Calu3 (cell line): ENCODE results near the gene PNPLA2. TPM values are rescaled to one million over a fixed set of nuclear protein-coding genes. Genes with fewer than 3 reads are reported as not detected.

Source experiments
- BruUV-seq: library from RNA; stranded (reverse); fragments of 400-500 nt; replicated peaks from 2 replicates; lab custom pipeline; 2021; lab: Mats Ljungman, UMichigan
- CTCF ChIA-PET: fragments of 300-600 bp; sonication (Branson Sonifier 250); formaldehyde crosslinking; loops from one replicate; lab custom pipeline; 2022; ENCODE audit warnings: antibody characterized with exemption; lab: Charles Lee
- DNase-seq: peaks from one replicate; pipeline ENCODE4 v3.0.0; 2022
- H3K27ac Mint-ChIP-seq: one replicate; pipeline ENCODE4 v1.8.0; 2022; ENCODE audit warnings: mixed read lengths; ENCODE audit not compliant: unreplicated experiment
- H3K27me3 Mint-ChIP-seq: one replicate; pipeline ENCODE4 v1.8.0; 2022; ENCODE audit warnings: mixed read lengths; ENCODE audit not compliant: unreplicated experiment
- H3K36me3 Mint-ChIP-seq: one replicate; pipeline ENCODE4 v1.8.0; 2022; ENCODE audit warnings: mild to moderate bottlenecking, moderate library complexity, mixed read lengths; ENCODE audit not compliant: insufficient read depth, unreplicated experiment
- H3K4me1 Mint-ChIP-seq: one replicate; pipeline ENCODE4 v1.8.0; 2022; ENCODE audit warnings: mild to moderate bottlenecking, low read depth, mixed read lengths; ENCODE audit not compliant: unreplicated experiment
- H3K4me3 Mint-ChIP-seq: one replicate; pipeline ENCODE4 v1.8.0; 2022; ENCODE audit warnings: mild to moderate bottlenecking, low read depth, moderate library complexity, mixed read lengths; ENCODE audit not compliant: unreplicated experiment
- H3K9me3 Mint-ChIP-seq: one replicate; pipeline ENCODE4 v1.8.0; 2022; ENCODE audit warnings: low read depth, mixed read lengths; ENCODE audit not compliant: unreplicated experiment
- intact Hi-C: fragments of 100-400 bp; cut with micrococcal nuclease; formaldehyde crosslinking; loops from one replicate; pipeline ENCODE4 v1.10.0; 2022; ENCODE audit not compliant: unreplicated experiment
- total RNA-seq: library from RNA; stranded (reverse); gene quantifications from 2 replicates; pipeline ENCODE4 v1.2.3, GENCODE V29; 2022
- TF ChIP-seq, protein P1 (sequence below): fragments of 200-600 bp; IDR thresholded peaks from one replicate; pipeline ENCODE4 v1.8.0; 2022; ENCODE audit warnings: antibody characterized with exemption; ENCODE audit not compliant: unreplicated experiment

The PNPLA2 gene
- total RNA-seq, 1 experiment from 2014 or later = 134 TPM

DNA sequence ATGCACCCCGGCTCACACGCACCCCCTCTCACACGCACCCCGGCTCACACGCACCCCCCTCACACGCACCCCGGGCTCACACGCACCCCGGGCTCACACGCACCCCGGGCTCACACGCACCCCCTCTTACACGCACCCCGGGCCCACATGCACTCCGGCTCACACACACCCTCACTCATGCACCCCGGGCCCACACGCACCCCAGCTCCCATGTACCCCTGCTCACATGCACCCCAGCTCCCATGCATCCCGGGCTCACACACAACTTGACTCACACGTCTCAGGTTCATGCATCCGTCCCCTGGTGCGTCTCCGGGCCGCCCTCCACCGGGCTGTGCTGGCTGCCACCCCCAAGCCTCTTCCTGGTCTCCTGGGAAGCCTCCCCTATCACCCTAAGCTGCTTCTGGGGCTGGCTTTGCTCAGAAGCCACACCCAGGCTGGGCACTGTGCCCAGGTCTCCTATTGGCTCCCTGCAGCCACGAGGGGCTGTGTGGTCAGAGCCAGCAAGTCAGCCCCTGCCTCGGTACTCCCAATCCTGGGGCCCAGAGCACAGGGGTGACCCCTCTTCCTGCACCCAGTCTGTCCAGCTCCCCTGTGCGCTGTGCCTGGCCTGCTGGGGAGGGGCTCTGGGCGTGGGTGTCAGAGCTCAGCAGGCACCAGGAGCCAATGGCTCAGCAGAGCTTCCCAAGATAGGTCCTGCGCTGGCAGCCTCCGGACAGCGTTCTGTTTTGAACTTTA, 40.8 kb downstream of the PNPLA2 start:
- CTCF ChIA-PET = interaction anchor here (0.6 to 1.6 kb wide), 7 partner anchors 11 to 496 kb away, joined by 3 to 20 read pairs (median 3); no protein-coding TSS in a partner anchor
- Mint-ChIP-seq H3K4me1 (peaks cover 9% of the 10 kb centered on the region), H3K27ac (peak overlapping the region; percentile 74), H3K4me3 (peak overlapping the region; percentile 72), H3K27me3 (peaks cover 15% of the 10 kb centered on the region), H3K9me3 (no peaks in the 10 kb centered on the region), H3K36me3 (peaks cover 70% of the 10 kb centered on the region)
- DNase-seq = peak; percentile 91
- TF ChIP-seq, protein P1, sequence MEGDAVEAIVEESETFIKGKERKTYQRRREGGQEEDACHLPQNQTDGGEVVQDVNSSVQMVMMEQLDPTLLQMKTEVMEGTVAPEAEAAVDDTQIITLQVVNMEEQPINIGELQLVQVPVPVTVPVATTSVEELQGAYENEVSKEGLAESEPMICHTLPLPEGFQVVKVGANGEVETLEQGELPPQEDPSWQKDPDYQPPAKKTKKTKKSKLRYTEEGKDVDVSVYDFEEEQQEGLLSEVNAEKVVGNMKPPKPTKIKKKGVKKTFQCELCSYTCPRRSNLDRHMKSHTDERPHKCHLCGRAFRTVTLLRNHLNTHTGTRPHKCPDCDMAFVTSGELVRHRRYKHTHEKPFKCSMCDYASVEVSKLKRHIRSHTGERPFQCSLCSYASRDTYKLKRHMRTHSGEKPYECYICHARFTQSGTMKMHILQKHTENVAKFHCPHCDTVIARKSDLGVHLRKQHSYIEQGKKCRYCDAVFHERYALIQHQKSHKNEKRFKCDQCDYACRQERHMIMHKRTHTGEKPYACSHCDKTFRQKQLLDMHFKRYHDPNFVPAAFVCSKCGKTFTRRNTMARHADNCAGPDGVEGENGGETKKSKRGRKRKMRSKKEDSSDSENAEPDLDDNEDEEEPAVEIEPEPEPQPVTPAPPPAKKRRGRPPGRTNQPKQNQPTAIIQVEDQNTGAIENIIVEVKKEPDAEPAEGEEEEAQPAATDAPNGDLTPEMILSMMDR = no peak
- intact Hi-C loops = loop anchor here (10.0 kb wide), 1 partner anchor 195 kb away; no protein-coding TSS in a partner anchor
- BruUV-seq = no TSS peak

DNA sequence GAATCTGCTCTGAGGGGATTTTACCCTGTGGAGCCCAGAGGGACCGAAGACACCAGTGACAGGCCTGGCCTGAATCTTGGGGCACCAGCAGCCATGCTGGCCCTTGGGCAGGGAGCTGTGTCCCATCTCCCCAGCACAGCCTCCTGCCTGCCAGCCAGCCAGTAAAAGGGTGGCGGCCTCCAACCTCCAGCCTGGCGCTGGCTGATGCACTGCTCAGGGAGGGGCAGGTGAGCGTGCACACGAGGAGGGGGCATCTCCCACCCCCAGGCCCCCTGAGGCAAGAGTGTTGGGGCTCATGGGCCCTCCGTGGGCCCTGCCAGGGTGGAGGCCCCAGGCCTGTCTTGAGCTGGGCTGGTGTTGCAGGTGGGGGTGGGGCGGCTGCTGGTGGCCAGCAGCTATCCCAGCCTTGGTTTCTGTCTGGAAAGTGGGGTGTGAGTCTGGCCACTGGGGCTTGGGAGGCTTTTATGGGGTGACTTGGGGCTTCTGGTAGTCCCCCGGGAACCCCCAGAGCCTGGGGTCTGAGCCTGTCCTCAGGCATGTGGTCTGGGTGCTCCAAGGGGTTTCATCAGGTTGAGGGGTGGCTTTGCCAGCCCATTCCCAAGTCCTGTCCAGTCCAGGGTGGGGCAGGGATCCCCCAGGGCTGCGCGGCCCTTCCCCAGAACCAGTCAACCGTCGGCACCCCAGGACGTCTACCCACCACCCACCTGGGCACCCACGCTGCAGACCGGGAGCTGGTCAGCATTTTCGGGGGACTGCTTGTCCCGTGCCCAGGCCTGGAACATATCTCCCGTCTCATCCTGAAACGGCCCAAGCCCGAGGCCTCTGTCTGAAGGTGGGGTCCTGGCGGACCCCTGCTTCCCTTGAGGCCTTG, 41.8 kb downstream of the PNPLA2 start:
- Mint-ChIP-seq H3K4me3 (peak overlapping the region; percentile 72), H3K4me1 (peaks cover 9% of the 10 kb centered on the region), H3K9me3 (no peaks in the 10 kb centered on the region), H3K36me3 (peaks cover 79% of the 10 kb centered on the region), H3K27ac (peak overlapping the region; percentile 74), H3K27me3 (peaks cover 15% of the 10 kb centered on the region)
- no peak for DNase-seq
- TF ChIP-seq, protein P1 = no peak
- no TSS peak for BruUV-seq
- intact Hi-C loops = no loop called here
- CTCF ChIA-PET = interaction anchor here (0.8 to 1.6 kb wide), 4 partner anchors 12 to 191 kb away, joined by 3 to 20 read pairs (median 3); no protein-coding TSS in a partner anchor

DNA sequence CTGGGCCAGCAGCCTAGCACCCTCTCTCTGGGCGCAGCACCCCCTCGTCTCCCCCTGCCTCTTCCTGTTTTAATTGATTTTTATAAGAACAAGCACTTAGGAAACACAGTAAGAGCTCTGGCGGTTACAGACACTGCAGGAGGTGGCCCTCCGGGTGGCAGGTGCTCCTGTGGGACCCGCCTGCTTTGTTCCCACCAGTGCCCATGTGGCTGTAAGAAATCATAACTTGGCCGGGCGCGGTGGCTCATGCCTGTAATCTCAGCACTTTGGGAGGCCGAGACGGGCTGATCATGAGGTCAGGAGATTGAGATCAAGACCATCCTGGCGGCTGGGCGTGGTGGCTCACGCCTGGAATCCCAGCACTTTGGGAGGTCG, 42.4 kb downstream of the PNPLA2 start:
- TF ChIP-seq, protein P1 = no peak
- no peak overlapping the region for H3K4me3 Mint-ChIP-seq
- peaks cover 15% of the 10 kb centered on the region for H3K27me3 Mint-ChIP-seq
- CTCF ChIA-PET = interaction anchor here (0.6 to 1.6 kb wide), 2 partner anchors 13 to 112 kb away, joined by 3 read pairs; no protein-coding TSS in a partner anchor
- intact Hi-C loops = no loop called here
- H3K4me1 Mint-ChIP-seq = peaks cover 9% of the 10 kb centered on the region
- no TSS peak for BruUV-seq
- DNase-seq = no peak
- peaks cover 82% of the 10 kb centered on the region for H3K36me3 Mint-ChIP-seq
- H3K27ac Mint-ChIP-seq = no peak overlapping the region
- H3K9me3 Mint-ChIP-seq = no peaks in the 10 kb centered on the region

DNA sequence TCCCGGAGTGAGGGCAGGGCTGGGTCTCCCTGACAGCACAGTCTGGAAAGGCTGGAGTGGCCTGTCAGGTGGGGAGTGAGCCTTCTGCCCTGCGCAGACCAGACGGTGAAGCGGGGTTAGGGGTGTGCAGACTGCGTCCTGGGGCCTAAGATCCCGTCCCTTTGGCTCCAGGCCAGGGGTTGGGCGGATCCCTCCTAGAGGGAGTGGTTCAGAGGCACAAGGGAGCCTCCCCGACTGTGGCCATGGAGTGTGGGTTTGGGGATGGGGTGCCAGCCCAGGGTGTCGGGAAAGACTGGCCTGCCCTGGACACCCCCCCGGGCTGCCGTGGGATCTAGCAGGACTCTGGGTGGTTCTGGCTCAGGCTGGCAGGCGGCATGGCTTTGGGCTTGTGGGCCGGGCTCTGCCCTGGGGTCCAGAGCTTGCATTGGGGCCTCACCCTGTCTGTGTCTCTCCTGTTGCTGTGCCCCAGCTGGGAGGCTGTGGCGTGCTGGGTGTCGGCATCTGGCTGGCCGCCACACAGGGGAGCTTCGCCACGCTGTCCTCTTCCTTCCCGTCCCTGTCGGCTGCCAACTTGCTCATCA, 43.5 kb downstream of the PNPLA2 start:
- no TSS peak for BruUV-seq
- peak overlapping the region; percentile 86 for H3K27ac Mint-ChIP-seq
- H3K27me3 Mint-ChIP-seq = peaks cover 15% of the 10 kb centered on the region
- intact Hi-C loops = no loop called here
- no peak overlapping the region for H3K4me3 Mint-ChIP-seq
- H3K4me1 Mint-ChIP-seq = peaks cover 9% of the 10 kb centered on the region
- TF ChIP-seq, protein P1 = no peak
- no peaks in the 10 kb centered on the region for H3K9me3 Mint-ChIP-seq
- peak; percentile 52 for DNase-seq
- H3K36me3 Mint-ChIP-seq = peaks cover 83% of the 10 kb centered on the region
- CTCF ChIA-PET = no interaction called here
